WTC11 (cell line): ENCODE results near the gene STOX2. TPM values are rescaled to one million over a fixed set of nuclear protein-coding genes. Genes with fewer than 3 reads are reported as not detected.
A peak's percentile ranks its signal among the peaks of the same experiment; 100 is the strongest.

Source experiments
- ATAC-seq: fragments of 200-7000 bp; cut with Tn5 transposase; 2 replicates; pipeline ENCODE4 v1.10.0; 2021; ENCODE audit warnings: mild to moderate bottlenecking, moderate library complexity
- CTCF ChIA-PET: fragments of 300-600 bp; sonication (Branson Sonifier 250); formaldehyde crosslinking; loops from one replicate; lab custom pipeline; 2021; ENCODE audit warnings: antibody characterized with exemption; lab: Charles Lee
- POLR2A ChIA-PET: fragments of 350-600 bp; sonication (Branson Sonifier 250); formaldehyde crosslinking; loops from one replicate; lab custom pipeline; 2021; ENCODE audit warnings: antibody characterized with exemption; lab: Charles Lee
- DNase-seq: peaks from one replicate; pipeline ENCODE4 v3.0.0; 2021; ENCODE audit warnings: low spot score
- H3K27ac Mint-ChIP-seq: 2 replicates; pipeline ENCODE4 v1.8.0; 2021; ENCODE audit warnings: mixed read lengths
- H3K27me3 Mint-ChIP-seq: 2 replicates; pipeline ENCODE4 v1.8.0; 2021; ENCODE audit warnings: low read depth, mild to moderate bottlenecking, moderate library complexity, mixed read lengths
- H3K36me3 Mint-ChIP-seq: 2 replicates; pipeline ENCODE4 v1.8.0; 2021; ENCODE audit warnings: mixed read lengths
- H3K4me1 Mint-ChIP-seq: 2 replicates; pipeline ENCODE4 v1.8.0; 2022; ENCODE audit warnings: mixed read lengths
- H3K4me3 Mint-ChIP-seq: 2 replicates; pipeline ENCODE4 v1.8.0; 2021; ENCODE audit warnings: mild to moderate bottlenecking, moderate library complexity, mixed read lengths
- H3K9me3 Mint-ChIP-seq: 2 replicates; pipeline ENCODE4 v1.8.0; 2021; ENCODE audit warnings: mixed read lengths
- ARID4B ChIP-seq: sonication (generic); formaldehyde crosslinking; IDR thresholded peaks from 2 replicates; pipeline ENCODE4 v1.8.0; 2023; ENCODE audit warnings: missing genetic modification reagents, mild to moderate bottlenecking, borderline replicate concordance
- ATF3 ChIP-seq: sonication (generic); formaldehyde crosslinking; conservative IDR thresholded peaks from 2 replicates; pipeline ENCODE4 v1.8.1; 2022; ENCODE audit warnings: mild to moderate bottlenecking, missing genetic modification reagents
- FOXP4 ChIP-seq: sonication (generic); formaldehyde crosslinking; IDR thresholded peaks from 2 replicates; pipeline ENCODE4 v1.8.0; 2022; ENCODE audit warnings: mild to moderate bottlenecking, missing genetic modification reagents
- JAZF1 ChIP-seq: fragments of 250-450 bp; sonication (Bioruptor Pico); IDR thresholded peaks from 2 replicates; pipeline ENCODE4 v1.9.0; 2021; ENCODE audit warnings: moderate library complexity, mild to moderate bottlenecking, inconsistent platforms
- MLX ChIP-seq: sonication (generic); formaldehyde crosslinking; IDR thresholded peaks from 2 replicates; pipeline ENCODE4 v1.8.1; 2023; ENCODE audit warnings: mild to moderate bottlenecking, missing genetic modification reagents, moderate library complexity
- NFE2L1 ChIP-seq: sonication (generic); formaldehyde crosslinking; IDR thresholded peaks from 2 replicates; pipeline ENCODE4 v1.8.1; 2023; ENCODE audit warnings: missing genetic modification reagents
- NR2C2 ChIP-seq: sonication (generic); formaldehyde crosslinking; IDR thresholded peaks from 2 replicates; pipeline ENCODE4 v1.8.0; 2022; ENCODE audit warnings: mild to moderate bottlenecking, missing genetic modification reagents
- OVOL2 ChIP-seq: fragments of 250-450 bp; sonication (Bioruptor Pico); IDR thresholded peaks from 2 replicates; pipeline ENCODE4 v1.9.0; 2021; ENCODE audit warnings: mild to moderate bottlenecking, borderline replicate concordance
- RELA ChIP-seq: sonication (generic); formaldehyde crosslinking; IDR thresholded peaks from 2 replicates; pipeline ENCODE4 v1.8.1; 2022; ENCODE audit warnings: missing genetic modification reagents, mild to moderate bottlenecking, borderline replicate concordance
- SMAD3 ChIP-seq: sonication (generic); formaldehyde crosslinking; IDR thresholded peaks from 2 replicates; pipeline ENCODE4 v1.8.0; 2022; ENCODE audit warnings: missing genetic modification reagents, mild to moderate bottlenecking, borderline replicate concordance
- ZNF138 ChIP-seq: sonication (generic); formaldehyde crosslinking; conservative IDR thresholded peaks from 2 replicates; pipeline ENCODE4 v1.8.1; 2022; ENCODE audit warnings: mild to moderate bottlenecking, moderate library complexity, missing genetic modification reagents
- ZNF263 ChIP-seq: sonication (generic); formaldehyde crosslinking; IDR thresholded peaks from 2 replicates; pipeline ENCODE4 v1.8.1; 2022; ENCODE audit warnings: low read depth, mild to moderate bottlenecking, moderate library complexity, missing genetic modification reagents
- ZNF512 ChIP-seq: sonication (generic); formaldehyde crosslinking; IDR thresholded peaks from 2 replicates; pipeline ENCODE4 v1.8.1; 2022; ENCODE audit warnings: missing genetic modification reagents, borderline replicate concordance
- ZNF671 ChIP-seq: fragments of 250-450 bp; sonication (Bioruptor Pico); IDR thresholded peaks from 2 replicates; pipeline ENCODE4 v1.8.0; 2021; ENCODE audit warnings: mild to moderate bottlenecking
- total RNA-seq: library from RNA; stranded (reverse); gene quantifications from 3 replicates; pipeline ENCODE4 v1.2.3, GENCODE V29; 2021
- TF ChIP-seq, protein P1 (sequence below): fragments of 250-450 bp; sonication (Bioruptor Pico); IDR thresholded peaks from 2 replicates; pipeline ENCODE4 v2.1.2; 2022; ENCODE audit warnings: mild to moderate bottlenecking, moderate library complexity

STOX2 gene
- total RNA-seq, 1 experiment from 2014 or later, result 31.6 TPM

- TF ChIP-seq, protein P1, sequence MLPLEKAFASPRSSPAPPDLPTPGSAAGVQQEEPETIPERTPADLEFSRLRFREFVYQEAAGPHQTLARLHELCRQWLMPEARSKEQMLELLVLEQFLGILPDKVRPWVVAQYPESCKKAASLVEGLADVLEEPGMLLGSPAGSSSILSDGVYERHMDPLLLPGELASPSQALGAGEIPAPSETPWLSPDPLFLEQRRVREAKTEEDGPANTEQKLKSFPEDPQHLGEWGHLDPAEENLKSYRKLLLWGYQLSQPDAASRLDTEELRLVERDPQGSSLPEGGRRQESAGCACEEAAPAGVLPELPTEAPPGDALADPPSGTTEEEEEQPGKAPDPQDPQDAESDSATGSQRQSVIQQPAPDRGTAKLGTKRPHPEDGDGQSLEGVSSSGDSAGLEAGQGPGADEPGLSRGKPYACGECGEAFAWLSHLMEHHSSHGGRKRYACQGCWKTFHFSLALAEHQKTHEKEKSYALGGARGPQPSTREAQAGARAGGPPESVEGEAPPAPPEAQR (CRISPR knock-in tag), result no peak
- TF ChIP-seq MLX (CRISPR knock-in tag) (no peak), RELA (CRISPR knock-in tag) (no peak), ZNF671 (CRISPR knock-in tag) (no peak), SMAD3 (no peak), NR2C2 (no peak), ATF3 (CRISPR knock-in tag) (no peak), NFE2L1 (CRISPR knock-in tag) (no peak)
Observed at GRCh38 chr4:183986291-183986970, 81.3 kb downstream of the STOX2 start (continued).

DNA sequence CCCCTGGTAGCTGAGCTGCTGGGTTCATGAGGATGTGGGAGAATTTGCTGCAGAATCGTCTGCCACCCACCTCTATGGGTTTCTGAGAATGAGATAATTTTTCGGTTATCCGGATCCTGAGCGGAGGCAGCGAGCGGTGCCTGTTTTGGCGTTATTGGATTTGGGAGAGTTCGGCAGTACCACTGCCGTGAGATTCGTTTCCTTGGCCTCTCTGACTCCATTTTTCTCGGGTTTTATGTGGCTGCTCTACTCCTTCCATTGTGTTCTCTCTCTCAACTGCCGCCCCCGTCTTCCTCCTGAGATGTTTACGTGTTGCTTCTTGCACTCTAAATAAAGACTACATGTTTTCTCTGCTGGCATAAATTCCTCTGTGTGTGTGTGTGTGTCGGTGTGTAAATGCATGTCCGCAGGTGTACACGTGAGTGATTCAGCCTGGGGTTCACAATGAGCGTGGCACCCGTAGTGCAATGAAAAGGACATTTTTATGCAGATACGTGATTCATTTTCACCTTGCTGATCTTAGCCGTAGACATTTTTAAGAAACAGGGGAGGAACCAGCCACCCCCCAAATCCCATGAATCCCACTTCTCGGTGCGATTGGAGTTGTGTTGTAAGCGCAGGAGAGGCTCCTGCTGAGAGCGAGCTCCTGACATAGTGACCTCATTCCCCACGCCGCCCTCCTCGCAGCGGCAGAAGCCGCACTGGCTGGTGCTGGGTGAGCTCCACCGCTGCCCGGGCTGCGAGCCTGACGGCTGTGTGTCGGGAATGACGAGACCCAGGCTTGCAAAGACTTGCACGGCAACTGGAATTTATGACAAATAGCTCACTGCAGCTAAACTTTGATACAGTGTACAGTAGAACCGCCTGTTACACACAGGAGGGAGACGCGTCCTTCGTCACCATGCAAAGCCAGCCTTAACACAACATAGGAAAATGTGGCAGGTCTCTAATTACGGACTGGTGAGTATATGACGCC, 82.2 kb downstream of the STOX2 start:
- ATAC-seq, result peak; percentile 66
- peak; percentile 30 for DNase-seq
- Mint-ChIP-seq H3K4me1 (peaks cover 5% of the 10 kb centered on the region; the same call in 1 of the 2 replicates), H3K27ac (no peak overlapping the region), H3K36me3 (no peaks in the 10 kb centered on the region), H3K4me3 (no peak overlapping the region), H3K27me3 (no peaks in the 10 kb centered on the region), H3K9me3 (no peaks in the 10 kb centered on the region)
- POLR2A ChIA-PET, result no interaction called here
- CTCF ChIA-PET, result no interaction called here
- TF ChIP-seq, protein P1 (CRISPR knock-in tag), result no peak
- no peak for TF ChIP-seq ZNF512
- TF ChIP-seq FOXP4 (CRISPR knock-in tag), result no peak
- no peak for TF ChIP-seq JAZF1 (CRISPR knock-in tag)
- TF ChIP-seq OVOL2 (CRISPR knock-in tag), result no peak
- no peak for TF ChIP-seq ARID4B (CRISPR knock-in tag)
- no peak for TF ChIP-seq ZNF138 (CRISPR knock-in tag)
- no peak for TF ChIP-seq ZNF263 (CRISPR knock-in tag)
